ENCODE results near the gene NELFE.

The NELFE gene

DNA sequence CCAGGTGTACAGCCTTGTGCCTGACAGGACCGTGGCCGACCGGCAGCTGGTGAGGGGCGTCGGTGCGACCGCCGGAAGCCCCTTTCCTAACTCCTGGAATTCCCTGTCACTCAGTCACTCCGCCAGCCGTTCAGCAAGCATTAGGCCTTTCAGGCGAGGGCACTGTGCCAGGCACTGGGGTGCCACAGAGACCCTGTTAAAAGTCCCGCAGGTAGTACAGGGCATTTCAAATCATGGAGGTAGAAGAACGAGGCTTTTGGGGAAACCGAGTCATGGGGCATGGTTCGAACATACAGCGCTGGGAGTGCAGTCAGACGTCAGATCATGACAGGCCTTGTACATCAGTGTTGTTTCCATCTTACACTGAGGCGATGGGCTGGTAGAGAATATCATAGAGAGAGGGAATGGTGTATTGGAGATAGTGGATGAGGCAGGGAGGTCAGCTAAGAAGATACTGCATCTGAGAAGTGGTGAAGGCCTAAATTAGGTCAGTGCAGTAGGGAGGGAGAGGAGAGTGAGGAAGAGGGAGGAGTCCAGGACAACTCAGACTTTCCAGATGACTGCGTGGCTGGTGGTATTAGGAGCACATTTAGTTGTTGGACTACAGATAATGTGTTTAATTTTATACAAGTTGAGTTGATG is 14.1 kb upstream of the NELFE start:
- no peak for FAIRE-seq

DNA sequence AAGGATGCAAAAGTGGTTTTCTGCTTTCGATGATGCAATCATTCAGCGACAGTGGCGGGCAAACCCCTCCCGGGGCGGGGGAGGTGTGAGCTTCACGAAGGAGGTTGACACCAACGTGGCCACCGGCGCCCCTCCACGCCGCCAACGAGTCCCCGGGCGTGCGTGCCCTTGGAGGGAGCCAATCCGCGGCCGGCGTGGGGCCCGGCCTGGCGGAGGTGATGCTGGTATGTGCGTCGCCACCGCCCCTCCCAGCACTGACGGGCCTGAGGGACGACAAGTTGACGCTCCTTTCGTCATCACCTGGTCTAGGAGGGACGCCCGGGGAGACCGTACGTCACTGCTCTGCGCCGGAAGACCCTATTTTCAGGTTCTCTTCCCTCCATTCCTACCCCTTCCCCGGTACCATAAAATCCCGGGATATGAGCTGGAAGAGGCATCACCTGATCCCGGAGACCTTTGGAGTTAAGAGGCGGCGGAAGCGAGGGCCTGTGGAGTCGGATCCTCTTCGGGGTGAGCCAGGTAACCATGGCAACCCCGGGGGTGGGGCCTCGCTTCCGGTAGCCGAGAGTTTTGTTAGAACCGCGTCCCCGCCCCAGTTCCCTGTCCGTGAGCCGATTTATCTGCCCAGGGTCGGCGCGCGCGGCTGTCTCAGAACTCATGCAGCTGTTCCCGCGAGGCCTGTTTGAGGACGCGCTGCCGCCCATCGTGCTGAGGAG is 13.4 kb upstream of the NELFE start, which contains the start of gene DXO:
TSS of gene DXO (minus strand) at position 146 of the 716 bp plus-strand sequence. CDS start 463 bp downstream, outside the sequence.
- peak; percentile 12 for FAIRE-seq

DNA sequence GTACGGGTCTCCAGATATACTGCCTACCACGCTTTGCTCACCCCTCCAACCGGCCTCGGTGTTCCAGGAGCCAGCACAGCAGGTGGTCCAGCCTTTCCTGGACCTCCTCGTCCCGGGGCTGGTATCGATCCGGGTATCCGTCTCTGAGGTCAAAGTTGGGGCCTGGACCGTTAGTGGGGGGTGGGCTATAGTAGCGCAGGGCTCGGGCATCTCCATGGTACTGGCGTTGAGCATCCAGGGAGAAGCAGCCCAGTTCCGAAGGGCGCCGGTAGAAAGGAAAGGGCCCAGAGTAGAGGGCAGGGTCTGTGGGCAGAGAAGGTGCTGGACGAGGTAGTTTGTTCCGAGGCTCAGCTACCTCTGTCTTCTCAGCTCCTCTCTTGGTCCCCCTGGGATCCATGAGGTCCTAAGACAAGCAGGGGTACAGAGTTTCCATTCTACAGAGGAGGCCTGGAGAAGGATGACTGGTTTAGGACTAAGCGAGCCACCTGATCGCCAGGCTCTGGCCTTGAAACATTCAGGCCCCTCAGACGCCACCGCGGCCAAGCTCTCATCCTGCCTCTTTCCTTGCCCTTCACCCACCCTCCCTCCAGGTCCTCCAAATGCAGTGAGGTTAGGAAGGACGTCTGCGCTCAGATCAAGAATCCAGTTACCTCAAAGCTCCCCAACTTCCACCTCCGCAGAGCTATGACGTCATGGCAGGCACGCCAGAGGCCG is 12.7 kb upstream of the NELFE start:
- FAIRE-seq: no peak

DNA sequence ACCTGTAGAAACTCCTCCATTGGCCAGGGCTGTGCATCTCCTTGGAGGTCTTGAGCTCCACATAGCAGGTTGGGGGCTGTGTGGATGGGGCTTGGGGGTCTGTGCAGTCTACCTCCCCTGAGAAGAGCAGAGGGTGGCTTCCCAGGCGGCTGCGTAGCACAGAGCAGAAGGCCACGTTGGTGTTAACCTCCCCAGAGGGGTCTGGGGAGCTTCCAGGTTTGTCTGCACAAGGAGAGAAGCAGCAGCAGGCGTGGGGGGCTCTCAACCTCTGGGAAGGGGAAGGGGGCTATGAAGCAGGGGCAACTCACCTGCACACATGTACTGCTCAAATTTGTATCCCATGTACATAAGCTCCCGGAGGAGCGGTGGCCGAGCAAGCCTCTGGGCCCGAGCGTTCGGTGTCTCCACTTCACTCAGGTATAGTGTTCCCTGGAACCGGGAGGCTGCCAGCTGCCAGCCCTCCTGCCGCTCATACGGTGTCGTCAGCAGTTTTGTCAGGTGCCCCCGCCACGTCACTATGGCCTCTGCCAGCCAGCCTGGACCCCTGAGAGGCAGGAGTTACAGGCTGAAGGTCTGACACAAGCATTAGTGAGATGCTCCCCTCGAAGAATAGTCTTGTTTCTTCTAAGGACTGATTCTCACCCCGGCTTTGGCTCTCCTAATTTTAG is 12.0 kb upstream of the NELFE start:
- no peak for FAIRE-seq

DNA sequence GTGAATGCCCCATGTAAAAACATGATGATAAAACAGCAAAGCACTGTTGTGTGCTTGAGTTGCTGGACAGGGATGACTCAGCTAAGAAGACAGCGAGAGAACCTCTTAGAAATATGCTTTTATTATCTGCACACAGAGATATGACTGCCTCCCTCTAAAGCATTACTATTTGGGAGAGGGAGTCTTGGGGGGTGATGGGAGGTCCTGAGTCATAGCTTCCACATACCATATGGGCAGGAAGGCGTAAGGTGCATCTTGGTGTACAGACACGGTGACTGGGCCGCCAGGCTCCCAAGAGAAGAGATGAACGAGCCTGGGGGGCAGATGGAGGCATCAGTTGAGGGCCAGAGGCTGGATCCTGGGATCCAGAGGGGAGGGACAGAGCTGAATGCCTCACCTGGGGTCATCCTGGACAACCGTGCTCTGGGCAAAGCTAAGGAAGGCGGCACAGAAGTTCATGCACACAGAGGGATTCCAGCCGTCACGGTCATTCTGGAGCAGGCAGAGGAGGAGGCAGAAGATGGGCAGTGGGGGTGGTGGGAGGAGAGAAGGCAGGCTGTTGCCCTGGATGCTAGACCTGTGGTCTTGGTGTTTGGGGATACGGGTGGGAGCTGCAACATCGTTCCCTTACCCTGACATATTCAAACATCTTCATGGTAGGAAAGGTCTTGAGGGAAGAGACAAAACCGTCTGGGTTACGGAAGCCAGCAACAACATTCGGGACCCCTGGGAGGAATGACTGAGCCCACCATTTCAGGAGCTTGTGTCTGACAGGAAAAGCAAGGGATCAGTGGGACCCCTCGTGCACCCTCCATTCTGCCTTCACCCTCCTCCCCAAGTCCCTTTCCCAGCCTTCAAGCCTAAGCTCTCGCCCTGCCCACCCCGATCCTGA is 11.2 kb upstream of the NELFE start:
- no peak for FAIRE-seq

DNA sequence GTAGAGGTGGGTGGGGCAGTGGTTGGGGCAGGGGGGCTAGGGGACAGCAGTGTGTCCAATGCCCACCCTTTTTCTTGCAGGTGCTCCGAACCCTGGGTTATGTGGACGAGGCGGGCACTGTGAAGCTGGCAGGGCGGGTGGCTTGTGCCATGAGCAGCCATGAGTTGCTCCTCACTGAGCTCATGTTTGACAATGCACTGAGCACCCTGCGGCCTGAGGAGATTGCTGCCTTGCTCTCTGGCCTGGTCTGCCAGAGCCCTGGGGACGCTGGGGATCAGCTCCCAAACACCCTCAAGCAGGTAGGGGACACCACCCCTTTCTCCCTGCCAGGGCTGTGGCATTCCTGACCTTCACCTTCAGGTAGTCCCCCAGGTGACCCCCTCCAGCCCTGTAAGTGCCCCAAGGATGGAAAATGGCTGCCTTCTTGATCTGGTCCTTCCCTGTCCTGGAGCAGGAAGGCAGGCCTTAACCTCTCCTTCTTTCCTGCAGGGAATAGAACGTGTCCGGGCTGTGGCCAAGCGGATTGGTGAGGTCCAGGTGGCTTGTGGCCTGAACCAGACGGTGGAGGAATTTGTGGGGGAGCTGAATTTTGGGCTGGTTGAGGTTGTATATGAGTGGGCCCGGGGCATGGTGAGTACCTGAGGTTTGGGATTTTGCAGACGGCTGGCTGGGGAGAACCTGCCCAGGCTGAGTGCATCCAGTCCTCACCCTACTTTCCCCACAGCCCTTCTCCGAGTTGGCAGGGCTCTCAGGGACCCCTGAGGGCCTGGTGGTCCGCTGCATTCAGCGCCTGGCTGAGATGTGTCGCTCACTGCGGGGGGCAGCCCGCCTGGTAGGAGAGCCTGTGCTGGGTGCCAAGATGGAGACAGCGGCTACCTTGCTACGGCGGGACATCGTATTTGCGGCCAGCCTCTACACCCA is 10.3 kb upstream of the NELFE start:
- FAIRE-seq: no peak

DNA sequence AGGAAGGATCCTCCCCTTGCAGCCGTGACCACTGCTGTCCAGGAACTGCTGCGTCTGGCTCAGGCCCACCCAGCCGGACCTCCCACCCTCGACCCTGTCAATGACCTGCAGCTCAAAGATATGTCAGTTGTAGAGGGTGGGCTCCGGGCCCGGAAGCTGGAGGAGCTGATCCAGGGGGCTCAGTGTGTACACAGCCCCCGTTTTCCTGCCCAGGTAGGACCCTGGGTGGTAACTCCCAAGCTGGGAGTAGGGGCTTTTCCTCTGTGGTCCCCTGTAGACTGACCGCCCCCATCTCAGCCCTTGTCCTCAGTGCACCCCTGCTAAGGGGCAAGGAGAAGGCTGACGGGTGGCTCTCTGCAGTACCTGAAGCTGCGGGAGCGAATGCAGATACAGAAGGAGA is 9.6 kb upstream of the NELFE start:
- FAIRE-seq: no peak

DNA sequence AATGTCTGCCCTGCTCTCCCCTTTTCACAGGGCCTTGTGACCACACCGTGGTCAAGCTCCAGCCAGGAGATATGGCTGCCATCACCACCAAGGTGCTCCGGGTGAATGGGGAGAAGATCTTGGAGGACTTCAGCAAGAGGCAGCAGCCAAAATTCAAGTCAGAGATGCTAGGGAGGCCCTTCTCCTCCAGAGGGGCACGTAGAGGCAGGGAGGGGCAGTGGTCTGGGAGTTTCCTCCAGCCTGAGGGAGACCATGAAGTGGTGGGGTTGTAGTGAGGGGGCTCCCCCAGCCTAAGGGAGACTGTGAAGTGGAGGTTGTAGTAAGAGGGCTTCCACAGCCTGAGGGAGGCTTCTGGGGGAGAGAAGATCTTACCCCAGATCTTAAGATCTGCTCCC is 9.2 kb upstream of the NELFE start:
- FAIRE-seq: no peak

DNA sequence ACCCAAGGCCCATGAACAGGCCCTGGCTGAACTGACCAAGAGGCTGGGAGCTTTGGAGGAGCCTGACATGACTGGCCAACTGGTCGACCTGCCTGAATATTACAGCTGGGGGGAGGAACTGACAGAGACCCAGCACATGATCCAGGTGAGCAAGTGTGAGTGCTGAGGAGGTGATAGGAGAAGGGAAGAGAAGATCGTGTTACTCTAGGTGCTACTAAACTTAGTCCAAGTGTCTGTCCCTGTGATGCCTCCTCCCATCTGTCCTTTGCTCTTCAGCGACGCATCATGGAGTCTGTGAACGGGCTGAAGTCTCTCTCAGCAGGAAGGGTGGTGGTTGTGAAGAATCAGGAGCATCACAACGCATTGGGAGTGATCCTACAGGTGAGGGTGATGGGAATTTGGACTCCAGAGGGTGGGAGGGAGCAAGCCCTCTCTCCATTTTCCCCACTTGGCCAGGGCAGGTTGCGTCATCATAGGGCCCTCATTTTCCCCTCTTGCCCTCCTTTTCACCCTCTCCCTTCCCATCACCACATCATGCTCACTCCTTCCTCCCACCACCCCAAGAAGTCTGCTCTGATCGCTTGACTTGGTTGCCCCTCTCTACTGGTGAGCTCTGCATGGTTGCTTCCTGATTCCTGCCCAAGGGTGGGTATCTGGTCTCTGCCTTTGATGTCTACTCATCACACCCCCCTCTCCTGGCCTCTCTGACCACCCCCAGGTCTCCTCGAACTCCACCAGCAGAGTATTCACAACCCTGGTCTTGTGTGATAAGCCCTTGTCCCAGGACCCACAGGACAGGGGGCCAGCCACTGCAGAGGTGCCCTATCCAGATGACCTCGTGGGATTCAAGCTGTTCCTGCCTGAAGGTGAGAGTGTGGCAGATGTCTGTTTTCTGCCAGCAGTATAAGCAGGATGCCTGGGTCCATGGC is 8.5 kb upstream of the NELFE start:
- FAIRE-seq: no peak

DNA sequence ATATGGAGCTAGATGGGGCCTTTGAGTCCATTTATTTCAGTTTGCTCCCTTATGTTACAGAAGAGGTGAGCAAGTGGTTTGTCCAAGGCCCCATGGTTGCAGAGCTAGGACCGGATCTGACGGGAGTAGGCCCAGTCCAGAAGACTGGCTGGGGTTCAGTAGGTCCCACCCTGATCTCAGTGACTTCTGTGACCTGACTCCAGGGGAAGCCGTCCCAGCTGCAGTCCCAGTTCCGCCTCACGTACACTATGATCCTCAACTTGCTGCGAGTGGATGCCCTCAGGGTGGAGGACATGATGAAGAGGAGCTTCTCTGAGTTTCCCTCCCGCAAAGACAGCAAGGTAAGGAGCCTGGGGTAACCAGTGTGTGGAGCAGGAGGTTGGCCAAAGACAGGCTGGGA is 7.7 kb upstream of the NELFE start:
- FAIRE-seq: no peak

DNA sequence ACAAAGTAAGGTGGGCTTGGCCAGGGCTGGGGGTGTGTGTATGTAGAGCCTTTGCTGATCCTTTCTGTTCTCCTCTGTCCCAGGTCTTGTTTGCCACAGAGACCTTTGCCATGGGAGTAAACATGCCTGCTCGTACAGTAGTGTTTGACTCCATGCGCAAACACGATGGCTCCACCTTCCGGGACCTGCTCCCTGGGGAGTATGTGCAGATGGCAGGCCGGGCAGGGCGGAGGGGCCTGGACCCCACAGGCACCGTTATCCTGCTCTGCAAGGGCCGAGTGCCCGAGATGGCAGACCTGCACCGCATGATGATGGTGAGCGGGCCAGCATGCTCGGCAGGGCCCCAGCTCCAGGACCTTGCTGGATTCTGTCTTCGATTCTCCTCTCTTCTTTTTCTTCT is 6.9 kb upstream of the NELFE start:
- FAIRE-seq: no peak

DNA sequence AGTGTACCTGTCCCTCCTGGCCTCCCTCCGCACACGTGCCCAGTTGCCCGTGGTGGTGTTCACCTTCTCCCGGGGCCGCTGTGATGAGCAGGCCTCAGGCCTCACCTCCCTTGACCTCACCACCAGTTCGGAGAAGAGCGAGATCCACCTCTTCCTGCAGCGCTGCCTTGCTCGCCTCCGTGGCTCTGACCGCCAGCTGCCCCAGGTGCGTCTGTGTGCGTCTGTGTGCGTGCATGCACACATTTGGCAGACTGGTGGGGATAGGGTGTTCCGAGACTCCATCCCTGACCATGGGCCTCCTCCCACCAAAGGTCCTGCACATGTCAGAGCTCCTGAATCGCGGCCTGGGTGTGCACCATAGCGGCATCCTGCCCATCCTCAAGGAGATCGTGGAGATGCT is 5.2 kb upstream of the NELFE start:
- FAIRE-seq: no peak

DNA sequence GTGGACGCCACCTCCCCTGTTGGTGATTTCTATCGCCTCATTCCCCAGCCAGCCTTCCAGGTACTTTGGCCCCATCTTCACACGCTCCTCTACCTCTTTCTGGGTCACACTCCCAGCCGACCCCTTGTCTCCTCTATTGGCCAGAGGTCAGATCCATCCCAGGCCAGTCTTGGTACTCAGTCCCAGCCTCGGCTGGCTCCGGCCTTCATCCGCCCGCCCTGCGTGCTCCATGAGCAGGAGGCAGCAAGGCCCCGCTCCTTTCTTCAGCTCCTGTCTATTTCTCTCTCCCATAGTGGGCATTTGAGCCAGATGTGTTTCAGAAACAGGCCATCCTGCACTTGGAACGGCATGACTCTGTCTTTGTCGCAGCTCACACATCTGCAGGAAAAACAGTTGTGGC is 2.8 kb upstream of the NELFE start:
- FAIRE-seq: no peak

DNA sequence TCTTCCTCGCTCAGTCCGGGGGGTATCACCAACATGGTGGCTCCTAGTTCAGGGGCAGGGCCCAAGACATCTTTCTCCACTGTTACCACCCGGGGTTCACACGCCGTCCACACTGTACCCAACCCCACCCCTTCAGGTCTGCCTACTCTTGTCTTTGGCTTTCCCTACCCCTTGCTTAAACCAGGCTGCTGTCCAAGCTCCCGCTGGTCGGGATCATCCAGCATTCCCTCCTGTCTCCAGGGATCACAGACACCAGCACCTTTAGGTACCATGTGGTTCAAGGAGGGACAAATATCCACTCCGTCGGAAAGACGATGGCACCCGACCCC is 395 bp downstream of the NELFE start:
- no peak for FAIRE-seq

DNA sequence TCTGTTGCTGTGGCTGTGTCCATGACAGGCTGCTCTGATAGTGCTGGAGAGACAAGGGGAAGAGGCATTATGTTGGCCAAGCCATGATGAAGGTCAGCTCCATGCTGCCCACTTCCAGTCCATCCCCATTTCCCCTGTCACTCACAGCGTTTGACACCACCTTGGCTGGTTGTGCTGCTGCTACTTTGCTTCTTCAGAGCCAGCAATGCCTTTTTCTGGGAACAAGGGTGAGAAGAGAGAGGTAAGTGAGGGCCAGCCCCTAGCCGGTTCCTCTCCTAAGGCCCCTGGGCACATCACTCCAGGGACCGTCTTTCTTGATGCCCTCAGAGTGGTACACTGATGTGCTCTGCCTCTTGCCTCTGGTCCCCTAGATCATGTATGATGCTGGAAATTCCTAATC is 2.0 kb downstream of the NELFE start:
- no peak for FAIRE-seq

DNA sequence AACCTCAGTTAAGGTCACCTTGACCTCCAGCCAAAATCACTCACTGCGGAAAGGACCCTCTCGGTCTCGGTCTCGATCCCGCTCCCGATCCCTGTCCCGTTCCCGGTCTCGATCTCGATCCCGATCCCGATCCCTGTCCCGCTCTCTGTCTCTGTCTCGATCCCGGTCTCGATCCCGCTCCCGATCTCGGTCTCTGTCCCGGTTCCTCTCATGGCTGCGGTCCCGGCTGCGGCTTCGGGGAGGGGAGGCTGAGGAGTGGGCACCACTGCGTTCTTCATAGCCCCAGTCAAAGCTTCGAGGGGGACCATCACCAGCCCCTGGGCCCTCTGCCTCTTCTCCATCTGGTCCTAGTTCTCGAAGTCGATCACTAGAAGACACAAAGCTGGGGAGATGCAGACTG is 4.3 kb downstream of the NELFE start:
- FAIRE-seq: no peak

DNA sequence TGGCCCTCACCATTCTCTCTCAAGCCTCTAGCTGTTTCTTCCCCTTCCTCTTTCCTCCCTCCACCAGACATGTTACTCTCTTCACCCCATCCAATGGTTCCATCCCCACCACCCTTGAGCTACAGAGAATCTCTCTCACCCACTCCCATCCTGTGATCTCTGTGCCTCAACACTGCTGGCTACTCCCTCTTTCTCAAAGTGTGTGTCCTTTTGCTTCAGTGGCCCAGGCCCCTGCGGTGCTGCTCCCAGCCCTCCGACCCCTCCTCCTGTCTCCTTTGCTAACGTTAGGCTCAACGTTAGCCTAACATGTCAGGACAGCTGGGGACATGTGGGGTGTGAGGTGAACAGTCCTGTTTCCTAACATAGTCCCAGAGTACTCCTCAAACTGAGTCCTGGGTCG is 5.9 kb downstream of the NELFE start:
- no peak for FAIRE-seq

DNA sequence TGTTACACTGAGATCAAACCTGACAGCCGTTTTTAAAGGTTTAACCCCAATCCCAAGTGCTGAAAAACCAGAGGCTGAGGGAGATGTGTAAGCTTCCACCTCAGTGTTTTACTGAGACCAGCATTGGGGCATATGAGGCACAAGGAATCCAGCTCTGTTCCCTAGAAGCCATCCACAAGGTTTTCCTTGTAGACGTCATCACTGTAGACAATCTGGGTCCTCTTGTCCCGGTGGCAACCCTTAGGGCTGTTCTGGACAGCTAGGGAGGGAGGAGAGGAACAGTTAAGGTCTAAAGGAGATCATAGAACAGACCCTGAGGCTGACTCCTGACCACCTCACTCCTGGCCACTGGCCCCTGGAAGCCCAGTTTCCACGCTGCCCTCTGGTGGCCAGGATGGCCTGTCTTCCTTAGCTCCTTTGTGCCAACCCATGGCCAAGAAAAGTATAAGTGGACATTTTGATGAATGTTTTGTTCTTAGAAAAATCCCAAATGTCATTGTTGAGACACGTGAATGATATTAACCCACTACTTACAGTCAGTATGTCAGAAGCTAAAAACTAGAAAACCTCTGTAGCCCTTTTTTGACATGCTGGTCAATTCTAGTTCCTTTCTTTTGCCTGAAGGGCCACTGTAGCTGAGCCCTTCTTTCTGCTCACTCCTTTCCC is 6.5 kb downstream of the NELFE start:
- FAIRE-seq: no peak

DNA sequence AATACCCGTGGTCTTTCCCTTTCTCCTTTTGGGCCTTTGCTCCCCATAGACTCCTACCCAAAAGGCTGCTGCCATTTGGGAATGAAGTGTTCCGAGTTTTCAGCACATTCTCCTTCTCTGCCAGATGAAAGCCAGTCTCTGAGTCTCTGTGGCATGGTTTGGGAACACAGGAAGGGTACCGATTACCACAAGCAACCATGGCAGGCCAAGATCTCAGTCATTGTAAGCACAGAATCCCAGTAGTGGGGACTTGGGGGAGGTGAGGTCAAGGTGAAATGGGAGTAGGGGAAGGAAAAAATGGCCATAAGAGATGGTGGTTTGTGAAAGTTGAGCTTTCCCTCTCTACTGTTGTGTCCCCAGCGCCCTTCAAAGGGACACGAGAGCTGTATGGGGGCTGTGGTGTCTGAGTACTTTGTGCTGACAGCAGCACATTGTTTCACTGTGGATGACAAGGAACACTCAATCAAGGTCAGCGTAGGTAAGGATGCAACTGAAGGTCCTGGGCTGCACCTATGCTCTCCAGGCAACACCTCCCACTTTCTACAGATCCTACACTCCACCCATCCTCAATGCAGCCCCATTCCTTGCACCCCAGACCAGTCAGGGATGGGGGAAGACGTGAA is 8.7 kb downstream of the NELFE start:
- FAIRE-seq: no peak

Data from endometrium (tissue), 2 donors.